Mesothelial cell of epicardium (in vitro differentiated cells): ENCODE results near the gene ALOX5. TPM values are rescaled to one million over a fixed set of nuclear protein-coding genes. Genes with fewer than 3 reads are reported as not detected.
"Not testable (repeated sequence)": the region's sequence is repeated elsewhere in the genome, so short reads cannot be mapped to it uniquely, and the experiment has no call there.

Experiments
- DNase-seq, 2 experiments: peaks; one replicate each; pipeline ENCODE4 v3.0.0; 2021; ENCODE audit warnings: low spot score in 2 of 2; ENCODE audit not compliant: unreplicated experiment in 2 of 2
- H3K27ac Mint-ChIP-seq: 2 replicates; pipeline ENCODE4 v1.8.0; 2021; ENCODE audit warnings: mixed read lengths
- H3K27me3 Mint-ChIP-seq: 2 replicates; pipeline ENCODE4 v1.8.0; 2021; ENCODE audit warnings: low read depth, mixed read lengths
- H3K36me3 Mint-ChIP-seq: 2 replicates; pipeline ENCODE4 v1.8.0; 2021; ENCODE audit warnings: mixed read lengths
- H3K4me1 Mint-ChIP-seq: 2 replicates; pipeline ENCODE4 v1.8.0; 2021; ENCODE audit warnings: mixed read lengths
- H3K4me3 Mint-ChIP-seq: 2 replicates; pipeline ENCODE4 v1.8.0; 2021; ENCODE audit warnings: mild to moderate bottlenecking, moderate library complexity, mixed read lengths
- H3K9me3 Mint-ChIP-seq: 2 replicates; pipeline ENCODE4 v1.8.0; 2021; ENCODE audit warnings: mixed read lengths
- CTCF ChIP-seq: fragments of 200-600 bp; sonication (generic); IDR thresholded peaks from one replicate; pipeline ENCODE4 v1.5.0; 2021; ENCODE audit warnings: antibody characterized with exemption; ENCODE audit not compliant: unreplicated experiment
- total RNA-seq: library from RNA; stranded (reverse); gene quantifications from 3 replicates; pipeline ENCODE4 v1.2.1, GENCODE V29; 2021

The ALOX5 gene
- 8.6 to 10.6 TPM (median 9.6 TPM) in 3 replicates for total RNA-seq

DNA sequence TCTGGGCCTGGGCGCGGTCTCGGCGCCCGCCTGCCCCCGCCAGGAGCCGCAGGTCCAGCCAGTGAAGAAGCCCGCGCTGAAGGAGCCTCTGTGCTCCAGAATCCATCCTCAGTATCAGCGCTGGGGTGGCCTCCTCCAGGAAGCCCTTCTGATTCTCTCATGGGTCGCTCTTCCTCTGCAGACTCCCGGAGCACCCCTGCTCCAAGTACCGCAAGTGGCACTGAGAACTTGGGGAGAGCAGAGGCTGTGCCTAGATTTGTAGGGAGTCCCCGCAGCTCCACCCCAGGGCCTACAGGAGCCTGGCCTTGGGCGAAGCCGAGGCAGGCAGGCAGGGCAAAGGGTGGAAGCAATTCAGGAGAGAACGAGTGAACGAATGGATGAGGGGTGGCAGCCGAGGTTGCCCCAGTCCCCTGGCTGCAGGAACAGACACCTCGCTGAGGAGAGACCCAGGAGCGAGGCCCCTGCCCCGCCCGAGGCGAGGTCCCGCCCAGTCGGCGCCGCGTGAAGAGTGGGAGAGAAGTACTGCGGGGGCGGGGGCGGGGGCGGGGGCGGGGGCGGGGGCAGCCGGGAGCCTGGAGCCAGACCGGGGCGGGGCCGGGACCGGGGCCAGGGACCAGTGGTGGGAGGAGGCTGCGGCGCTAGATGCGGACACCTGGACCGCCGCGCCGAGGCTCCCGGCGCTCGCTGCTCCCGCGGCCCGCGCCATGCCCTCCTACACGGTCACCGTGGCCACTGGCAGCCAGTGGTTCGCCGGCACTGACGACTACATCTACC, at the start of gene ALOX5:
Gene ALOX5 (plus strand): TSS at position 641 of the 774 bp plus-strand sequence. CDS start 64 bp downstream, at position 705.
- Mint-ChIP-seq H3K27me3 (peaks cover 94% of the 10 kb centered on the region), H3K4me1 (peaks cover 15% of the 10 kb centered on the region), H3K9me3 (no peaks in the 10 kb centered on the region), H3K36me3 (no peaks in the 10 kb centered on the region), H3K27ac (peak within 1 kb of the TSS; percentile 59), H3K4me3 (peak within 1 kb of the TSS; percentile 68)
- DNase-seq: peak in 1 of 2 experiments; percentile 58
- no peak for TF ChIP-seq CTCF

GRCh38 chr10:45325116-45325515, 48.9 kb upstream of the ALOX5 start:
- TF ChIP-seq CTCF: no peak
- H3K27ac Mint-ChIP-seq: no peak overlapping the region

GRCh38 chr10:45326864-45327263, 47.2 kb upstream of the ALOX5 start:
- not testable (repeated sequence) for H3K4me3 Mint-ChIP-seq, DNase-seq, H3K36me3 Mint-ChIP-seq, H3K27ac Mint-ChIP-seq, H3K4me1 Mint-ChIP-seq
- Mint-ChIP-seq H3K9me3 (peaks cover 40% of the 10 kb centered on the region), H3K27me3 (peaks cover 13% of the 10 kb centered on the region)

More at GRCh38 chr10:45325116-45325515, 48.9 kb upstream of the ALOX5 start:
- DNase-seq: no peak
- peaks cover 48% of the 10 kb centered on the region for H3K9me3 Mint-ChIP-seq
- no peaks in the 10 kb centered on the region for H3K36me3 Mint-ChIP-seq
- H3K4me1 Mint-ChIP-seq: no peaks in the 10 kb centered on the region
- H3K4me3 Mint-ChIP-seq: no peak overlapping the region
- peaks cover 5% of the 10 kb centered on the region for H3K27me3 Mint-ChIP-seq

DNA sequence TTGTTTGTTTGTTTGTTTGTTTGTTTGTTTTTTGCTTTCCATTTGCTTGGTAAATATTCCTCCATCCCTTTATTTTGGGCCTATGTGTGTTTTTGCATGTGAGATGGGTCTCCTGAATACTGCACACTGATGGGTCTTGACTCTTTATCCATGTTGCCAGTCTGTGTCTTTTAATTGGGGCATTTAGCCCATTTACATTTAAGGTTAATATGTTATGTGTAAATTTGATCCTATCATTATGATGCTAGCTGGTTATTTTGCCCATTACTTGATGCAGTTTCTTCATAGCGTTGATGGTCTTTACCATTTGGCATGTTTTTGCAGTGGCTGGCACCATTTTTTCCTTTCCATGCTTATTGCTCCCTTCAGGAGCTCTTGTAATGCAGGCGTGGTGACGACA, 42.2 kb upstream of the ALOX5 start:
- not testable (repeated sequence) for H3K4me1 Mint-ChIP-seq, DNase-seq, H3K4me3 Mint-ChIP-seq, H3K27ac Mint-ChIP-seq, H3K36me3 Mint-ChIP-seq
- H3K27me3 Mint-ChIP-seq: peaks cover 14% of the 10 kb centered on the region
- peaks cover 25% of the 10 kb centered on the region for H3K9me3 Mint-ChIP-seq

- Mint-ChIP-seq H3K27me3 (no peaks in the 10 kb centered on the region), H3K4me3 (no peak overlapping the region), H3K27ac (no peak overlapping the region), H3K4me1 (no peaks in the 10 kb centered on the region), H3K9me3 (peaks cover 49% of the 10 kb centered on the region), H3K36me3 (no peaks in the 10 kb centered on the region)
- no peak for TF ChIP-seq CTCF
- no peak for DNase-seq
Measured at GRCh38 chr10:45339894-45340293, 34.1 kb upstream of the ALOX5 start.

DNA sequence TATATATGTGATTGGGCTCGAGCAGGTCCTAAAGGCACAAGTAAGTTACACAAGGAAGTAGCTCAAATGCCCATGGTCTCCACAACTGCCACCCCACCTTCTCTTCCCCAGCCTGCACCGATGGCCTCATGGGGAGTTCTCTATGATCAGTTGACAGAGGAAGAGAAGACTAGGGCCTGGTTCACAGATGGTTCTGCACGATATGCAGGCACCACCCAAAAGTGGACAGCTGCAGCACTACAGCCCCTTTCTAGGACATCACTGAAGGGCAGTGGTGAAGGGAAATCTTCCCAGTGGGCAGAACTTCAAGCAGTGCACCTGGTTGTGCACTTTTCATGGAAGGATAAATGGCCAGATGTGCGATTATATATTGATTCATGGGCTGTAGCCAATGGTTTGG, 33.6 kb upstream of the ALOX5 start:
- peaks cover 49% of the 10 kb centered on the region for H3K9me3 Mint-ChIP-seq

GRCh38 chr10:45346652-45347335, 27.2 kb upstream of the ALOX5 start:
- not testable (repeated sequence) for H3K36me3 Mint-ChIP-seq

More for the DNA sequence above, 33.6 kb upstream of the ALOX5 start:
- not testable (repeated sequence) for H3K36me3 Mint-ChIP-seq, DNase-seq, H3K4me1 Mint-ChIP-seq, H3K27ac Mint-ChIP-seq, H3K27me3 Mint-ChIP-seq, H3K4me3 Mint-ChIP-seq

GRCh38 chr10:45347464-45347863, 26.6 kb upstream of the ALOX5 start:
- H3K36me3 Mint-ChIP-seq, H3K27ac Mint-ChIP-seq, DNase-seq, H3K4me1 Mint-ChIP-seq, H3K4me3 Mint-ChIP-seq, H3K27me3 Mint-ChIP-seq: not testable (repeated sequence)
- peaks cover 22% of the 10 kb centered on the region for H3K9me3 Mint-ChIP-seq

More at GRCh38 chr10:45346652-45347335, 27.2 kb upstream of the ALOX5 start:
- peaks cover 23% of the 10 kb centered on the region for H3K9me3 Mint-ChIP-seq
- not testable (repeated sequence) for H3K4me3 Mint-ChIP-seq, H3K4me1 Mint-ChIP-seq, H3K27ac Mint-ChIP-seq, H3K27me3 Mint-ChIP-seq, DNase-seq

DNA sequence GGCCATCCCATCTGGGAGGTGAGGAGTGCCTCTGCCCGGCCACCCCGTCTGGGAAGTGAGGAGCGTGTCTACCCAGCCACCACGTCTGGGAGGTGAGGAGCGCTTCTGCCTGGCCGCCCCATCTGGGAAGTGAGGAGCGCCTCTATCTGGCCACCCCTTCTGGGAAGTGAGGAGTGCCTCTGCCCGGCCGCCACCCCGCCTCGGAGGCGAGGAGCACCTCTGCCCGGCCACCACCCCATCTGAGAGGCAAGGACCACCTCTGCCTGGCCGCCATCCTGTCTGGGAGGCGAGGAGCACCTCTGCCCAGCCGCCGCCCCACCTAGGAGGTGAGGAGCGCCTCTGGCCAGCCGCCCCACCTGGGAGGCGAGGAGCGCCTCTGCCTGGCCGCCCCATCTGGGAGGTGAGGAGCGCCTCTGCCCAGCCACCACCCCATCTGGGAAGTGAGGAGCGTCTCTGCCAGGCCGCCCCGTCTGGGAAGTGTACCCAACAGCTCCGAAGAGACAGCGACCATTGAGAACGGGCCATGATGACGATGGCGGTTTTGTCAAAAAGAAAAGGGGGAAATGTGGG, 25.7 kb upstream of the ALOX5 start:
- not testable (repeated sequence) for H3K27ac Mint-ChIP-seq, H3K27me3 Mint-ChIP-seq, H3K4me3 Mint-ChIP-seq, H3K36me3 Mint-ChIP-seq, DNase-seq, H3K4me1 Mint-ChIP-seq
- peaks cover 16% of the 10 kb centered on the region for H3K9me3 Mint-ChIP-seq
